A549 (cell line): ENCODE measurements around the gene TTC7B.

Experiments
- HDAC2 ChIP-seq: fragments of 200-600 bp; sonication (generic); IDR thresholded peaks from 2 replicates; pipeline ENCODE4 v1.6.1; 2016
- MAZ ChIP-seq: fragments of 150-350 bp; IDR thresholded peaks from 2 replicates; pipeline ENCODE4 v1.6.1; 2014; ENCODE audit warnings: antibody characterized with exemption, low read depth, low read length, borderline replicate concordance

GRCh38 chr14:90809530-90810312, 6.5 kb downstream of the TTC7B start:
- no peak for TF ChIP-seq HDAC2
- TF ChIP-seq MAZ = no peak
